Measurements from ENCODE around the gene NELL1.
A peak's percentile ranks its signal among the peaks of the same experiment; 100 is the strongest.
"Not testable (repeated sequence)": the region's sequence is repeated elsewhere in the genome, so short reads cannot be mapped to it uniquely, and the experiment has no call there.

NELL1 gene

DNA sequence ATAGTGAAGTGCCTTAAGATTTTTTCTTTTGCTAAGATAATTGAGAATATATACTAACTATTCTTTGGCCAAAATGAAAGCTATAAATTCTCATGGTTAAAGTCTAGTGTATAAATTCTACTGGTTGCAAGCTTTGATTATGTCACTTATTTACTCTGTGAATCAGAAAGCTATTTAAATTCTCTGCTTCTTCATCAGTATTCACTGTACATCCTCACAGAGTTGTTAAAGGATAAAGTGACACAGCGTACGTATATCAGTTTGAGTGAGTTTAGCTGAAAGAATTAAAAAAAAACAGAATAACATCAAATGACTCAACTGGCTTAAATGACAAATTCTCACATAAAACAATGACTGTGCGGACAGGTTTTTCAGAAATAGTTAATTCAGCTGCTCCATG, 453.1 kb downstream of the NELL1 start:
- no peak for DNase-seq

GRCh38 chr11:21132146-21132720, 462.8 kb downstream of the NELL1 start:
- DNase-seq, result no peak

DNA sequence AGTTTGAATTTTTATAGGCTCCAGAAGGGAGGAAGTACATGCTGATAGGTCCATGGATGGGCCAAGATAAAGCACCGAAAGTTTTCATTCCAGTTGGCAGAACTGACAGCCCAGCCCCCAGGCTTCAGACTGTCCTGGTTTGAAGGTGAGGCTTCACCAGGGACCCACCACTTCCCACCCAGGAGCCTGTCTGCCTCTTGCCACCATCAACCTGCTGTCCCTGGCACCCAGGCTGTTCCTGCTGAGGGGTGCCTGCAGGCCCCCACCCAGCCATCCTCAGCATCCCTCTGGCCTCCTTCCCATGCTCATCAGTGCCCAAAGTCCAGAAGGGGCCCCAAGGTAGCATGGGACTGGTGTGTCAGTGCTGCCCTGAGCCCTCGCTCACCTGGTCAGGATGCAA, 463.9 kb downstream of the NELL1 start:
- DNase-seq, result no peak

DNA sequence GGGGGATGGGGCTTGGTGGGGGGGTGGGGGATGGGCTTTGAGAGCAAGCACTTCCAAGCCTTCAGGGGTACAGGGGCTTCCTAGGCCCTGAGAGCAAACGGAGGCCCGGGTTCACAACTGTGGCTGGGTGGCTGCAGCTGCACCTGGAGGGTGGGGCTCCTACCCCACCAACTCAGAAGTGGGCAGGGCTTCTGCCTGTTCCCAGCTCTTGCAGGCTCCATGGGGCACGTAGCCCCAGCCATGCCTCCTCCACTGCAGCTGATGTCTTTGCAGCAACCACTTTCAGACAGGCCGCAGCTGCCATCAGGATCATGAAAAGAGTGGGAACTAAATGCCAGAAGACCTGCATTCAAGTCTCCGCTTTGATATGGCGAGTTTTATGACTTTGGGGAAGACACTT, 464.3 kb downstream of the NELL1 start:
- DNase-seq, result no peak

- no peak for DNase-seq
Measured at GRCh38 chr11:21137803-21138202, 468.4 kb downstream of the NELL1 start.

- not testable (repeated sequence) for DNase-seq
Measured at GRCh38 chr11:21141557-21141956, 472.2 kb downstream of the NELL1 start.

GRCh38 chr11:21142007-21142406, 472.6 kb downstream of the NELL1 start:
- DNase-seq, result peak; percentile 15 to 38

DNA sequence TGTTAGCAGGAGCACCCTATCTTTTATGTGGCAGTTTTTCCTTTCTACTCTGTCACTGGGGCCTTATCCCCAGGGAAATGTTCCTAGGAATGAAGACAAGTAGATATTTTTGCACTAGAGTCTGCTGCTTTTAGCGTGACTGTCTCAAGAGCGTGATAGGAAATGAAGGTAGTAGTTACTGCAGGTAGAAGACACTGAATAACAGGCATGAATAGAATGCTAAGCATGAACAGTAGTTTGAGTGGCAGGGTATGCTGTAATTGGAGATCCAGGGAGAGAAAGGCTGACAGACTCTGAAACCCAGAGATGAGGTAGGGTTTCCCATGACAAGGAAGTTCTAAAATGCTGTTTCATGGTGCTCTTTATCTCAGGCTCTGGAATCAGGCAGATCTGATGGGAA, 475.1 kb downstream of the NELL1 start:
- no peak for DNase-seq

GRCh38 chr11:21148376-21148775, 479.0 kb downstream of the NELL1 start:
- DNase-seq, result no peak

DNA sequence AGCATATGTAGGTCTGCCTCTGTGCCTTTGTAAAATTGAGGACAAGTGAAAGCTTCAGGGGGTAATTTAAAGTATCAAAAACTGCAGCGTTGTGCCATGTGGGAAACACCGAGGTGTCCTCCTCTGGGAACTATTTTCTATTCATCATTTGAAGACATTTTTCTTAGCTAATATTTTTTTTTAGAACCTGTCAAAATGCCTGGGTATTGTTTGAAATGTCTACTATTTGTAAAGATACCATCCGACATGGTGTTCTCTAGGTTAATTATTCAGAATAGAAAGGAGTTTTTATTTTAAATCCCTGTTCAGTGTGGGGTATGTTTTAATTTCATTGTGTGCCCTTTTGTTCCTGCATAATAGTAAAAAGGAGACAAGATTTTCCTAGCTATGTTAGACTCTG, 490.8 kb downstream of the NELL1 start:
- DNase-seq, result no peak

DNA sequence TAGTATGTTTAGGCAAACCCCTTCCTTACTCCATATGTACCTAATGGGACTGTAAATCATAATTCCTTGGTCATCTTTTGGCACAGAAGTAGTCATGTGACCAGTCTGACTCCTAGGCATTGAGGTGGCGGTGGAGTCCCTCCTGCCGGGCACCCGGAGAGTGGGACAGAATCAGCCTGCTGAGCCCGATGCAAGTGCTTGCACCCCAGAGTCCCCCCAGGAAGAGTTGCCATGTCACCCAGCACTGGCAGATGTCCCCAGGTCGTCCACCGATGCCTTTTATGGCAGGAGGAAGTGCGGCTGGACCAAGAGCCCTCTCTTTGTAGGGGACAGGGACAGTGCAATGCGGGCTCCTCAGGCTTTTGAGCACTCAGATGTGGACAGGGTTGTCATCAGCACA, 500.3 kb downstream of the NELL1 start:
- DNase-seq, result no peak

GRCh38 chr11:21173476-21173875, 504.1 kb downstream of the NELL1 start:
- DNase-seq, result no peak

DNA sequence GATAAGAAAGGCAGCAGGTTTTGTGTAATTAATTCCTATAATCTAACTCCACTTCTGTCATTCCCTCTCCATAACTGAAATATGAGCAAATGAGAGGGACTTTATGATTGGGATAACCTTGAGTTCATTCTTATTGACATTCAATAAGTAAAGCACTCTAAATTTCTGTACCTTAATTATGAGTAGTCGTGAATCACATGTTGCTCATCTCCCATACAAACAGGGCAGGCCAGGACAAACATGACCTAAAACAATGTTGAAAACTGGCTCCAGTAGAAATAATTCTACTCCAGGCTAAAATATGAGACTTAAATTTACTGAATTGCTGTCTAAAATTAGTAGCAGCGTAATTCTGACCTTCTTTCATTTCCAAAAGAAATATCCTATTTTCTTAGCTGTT, 505.4 kb downstream of the NELL1 start:
- no peak for DNase-seq

GRCh38 chr11:21177379-21177778, 508.0 kb downstream of the NELL1 start:
- DNase-seq, result no peak

- DNase-seq, result no peak
Measured at GRCh38 chr11:21179770-21180169, 510.4 kb downstream of the NELL1 start.

DNA sequence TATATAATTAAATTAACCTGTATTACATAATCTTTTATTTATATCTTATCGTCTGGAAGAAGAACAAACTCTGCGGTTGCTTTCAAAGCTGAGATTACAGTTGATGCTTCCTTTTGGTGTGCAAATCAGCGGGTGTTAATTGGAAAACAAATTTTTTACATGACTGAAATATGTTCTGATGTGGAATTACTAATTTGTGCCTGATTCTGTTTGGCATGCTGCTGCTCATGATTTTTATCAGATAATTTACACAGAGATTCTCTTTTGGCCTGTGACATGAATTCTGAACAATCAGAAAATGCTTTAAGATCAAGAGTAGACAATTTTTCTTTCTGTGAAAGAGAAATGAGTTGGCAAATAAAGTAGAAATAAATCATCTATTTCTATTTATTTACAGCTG, 510.8 kb downstream of the NELL1 start:
- DNase-seq, result no peak

DNA sequence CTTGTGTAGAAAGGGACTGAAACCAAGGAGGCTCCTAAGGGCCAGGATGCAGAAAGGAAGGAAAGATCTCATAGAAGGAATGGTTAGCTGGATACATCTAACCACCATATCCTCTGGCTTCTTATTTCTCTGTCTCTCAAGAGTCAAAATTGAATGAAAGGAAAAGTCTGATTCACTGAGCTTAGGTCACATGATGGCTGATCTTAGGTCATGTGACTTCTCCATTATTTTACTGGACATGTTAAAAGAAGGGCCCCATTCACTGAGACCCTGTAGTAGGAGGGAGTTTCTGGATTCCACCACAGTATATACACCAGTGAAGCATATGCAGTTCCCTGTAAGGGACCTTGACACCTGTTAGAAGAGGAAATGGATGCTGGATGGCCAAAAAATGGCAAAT, 516.6 kb downstream of the NELL1 start:
- DNase-seq, result no peak

- DNase-seq, result no peak
Measured at GRCh38 chr11:21190181-21190580, 520.8 kb downstream of the NELL1 start.

GRCh38 chr11:21195995-21196394, 526.6 kb downstream of the NELL1 start:
- DNase-seq, result no peak

GRCh38 chr11:21198498-21198897, 529.1 kb downstream of the NELL1 start:
- DNase-seq, result no peak

DNA sequence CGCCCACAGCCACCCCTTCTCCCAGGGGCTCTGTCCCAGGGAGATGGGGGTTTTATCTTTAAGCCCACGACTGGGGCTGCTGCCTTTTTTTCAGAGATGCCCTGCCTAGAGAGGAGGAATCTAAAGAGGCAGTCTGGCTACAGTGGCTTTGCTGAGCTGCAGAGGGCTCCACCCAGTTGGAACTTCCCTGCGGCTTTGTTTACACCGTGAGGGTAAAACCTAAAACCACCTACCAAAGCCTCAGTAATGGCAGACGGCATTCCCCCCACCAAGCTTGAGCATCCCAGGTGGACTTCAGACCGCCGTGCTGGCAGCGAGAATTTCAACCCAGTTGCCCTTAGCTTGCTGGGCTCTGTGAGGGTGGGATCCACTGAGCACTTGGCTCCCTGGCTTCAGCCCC, 535.8 kb downstream of the NELL1 start:
- no peak for DNase-seq

DNA sequence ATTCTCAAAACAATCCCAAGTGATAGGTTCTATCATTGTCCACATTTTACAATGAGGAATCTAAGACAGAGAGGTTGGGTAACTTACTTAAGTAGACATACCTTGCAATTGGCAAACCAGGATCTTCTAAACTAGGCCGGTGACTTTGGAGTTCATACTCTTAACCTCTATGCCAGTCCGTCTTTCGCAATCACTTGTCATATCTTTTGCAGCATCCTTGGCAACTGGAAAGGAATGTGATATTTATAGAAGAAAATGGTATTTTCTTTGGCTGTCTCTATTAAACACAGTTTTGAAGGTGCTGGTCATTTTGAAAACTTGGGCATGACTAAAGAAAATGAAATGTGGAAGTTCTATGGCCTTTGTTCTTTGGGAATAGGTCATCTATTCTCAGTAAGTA, 556.5 kb downstream of the NELL1 start:
- no peak for DNase-seq

DNA sequence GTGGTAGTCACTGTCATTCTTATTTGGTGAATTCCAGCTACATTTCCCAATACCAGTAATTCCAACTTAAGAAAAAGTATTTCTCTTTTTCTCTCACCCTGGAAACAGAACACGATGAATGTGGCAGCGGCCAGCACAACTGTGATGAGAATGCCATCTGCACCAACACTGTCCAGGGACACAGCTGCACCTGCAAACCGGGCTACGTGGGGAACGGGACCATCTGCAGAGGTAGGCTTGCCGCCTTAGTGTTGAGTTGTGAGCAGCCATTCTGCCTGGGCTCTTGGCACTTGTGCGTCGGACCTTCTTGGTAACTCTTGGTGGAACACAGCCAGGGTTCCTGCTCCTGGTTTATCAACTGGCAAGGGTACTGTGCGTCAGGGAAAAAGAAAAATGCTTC, 559.8 kb downstream of the NELL1 start:
- DNase-seq, result no peak

GRCh38 chr11:21250196-21250595, 580.8 kb downstream of the NELL1 start:
- DNase-seq, result no peak

DNA sequence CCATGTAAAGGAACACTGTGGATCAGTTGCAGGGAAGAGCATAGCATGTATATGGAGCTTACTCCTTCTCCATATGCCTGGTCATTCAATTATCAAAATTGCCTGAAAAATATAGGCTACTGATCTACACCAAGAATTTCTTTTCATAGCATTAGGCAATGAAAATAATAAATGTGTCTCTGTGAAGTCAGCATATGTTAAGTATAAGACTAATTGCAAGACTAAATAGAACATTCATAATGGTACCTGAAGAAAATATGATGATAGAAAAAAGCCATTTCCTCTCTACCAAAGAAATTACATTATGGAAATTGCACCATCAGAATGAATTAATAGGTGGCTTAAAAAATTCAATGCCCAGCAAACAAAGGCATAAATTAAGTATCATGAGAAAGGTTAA, 584.7 kb downstream of the NELL1 start:
- DNase-seq, result no peak

- no peak for DNase-seq
Measured at GRCh38 chr11:21254790-21255189, 585.4 kb downstream of the NELL1 start.

Data from NCI-H446 (cell line).